ENCODE measurements around the gene BABAM1. TPM values are rescaled to one million over a fixed set of nuclear protein-coding genes. Genes with fewer than 3 reads are reported as not detected.

The BABAM1 gene
- total and polyA plus RNA-seq, 2 of the 4 experiments (the other 2 are of a cell fraction) = 95.1 to 101 TPM

- in situ Hi-C loops (cut with MboI; ENCODE audit: low sequenced_read_pairs) = loop anchor here (5.0 to 10.0 kb wide), 2 partner anchors 82 to 214 kb away; no protein-coding TSS in a partner anchor
- no peak for ATAC-seq (ENCODE audit: low read depth)
- no peak overlapping the region for H2AK5ac ChIP-seq (ENCODE audit: low read depth, low read length)
- no peak overlapping the region for H3K56ac ChIP-seq (ENCODE audit: extremely low read depth, insufficient read depth, low read length)
- no TSS peak for BruUV-seq (replicated peaks)
- no peak overlapping the region for H3K27ac ChIP-seq (ENCODE audit: insufficient read depth, low read length)
- H4K8ac ChIP-seq (ENCODE audit: low read depth in 2 of 2, low read length in 2 of 2) = no peak overlapping the region
- no peak overlapping the region for H3K4me2 ChIP-seq (ENCODE audit: low read depth, low read length)
- no peak overlapping the region for H2AFZ ChIP-seq (replicated peaks; ENCODE audit: low read length, poor library complexity)
- no peak overlapping the region for H3K14ac ChIP-seq (replicated peaks; ENCODE audit: low read depth, low read length)
- H4K20me1 ChIP-seq (ENCODE audit: insufficient read depth, low read length) = no peaks in the 10 kb centered on the region
- no peak overlapping the region for H3K4me3 ChIP-seq (ENCODE audit: insufficient read depth, low read depth, low read length)
- peaks cover 2% of the 10 kb centered on the region; the same call in 1 of the 2 replicates for H3K4me1 ChIP-seq (ENCODE audit: control insufficient read depth, insufficient read depth, low read length)
- no peak overlapping the region for H2BK120ac ChIP-seq (ENCODE audit: low read depth, low read length)
- WGBS, 2 experiments (ENCODE audit: extremely low coverage in 2 of 2, insufficient read length in 1 of 2) = 99% methylated on average over 6 of the region's 9 CpGs; no CpG with 5 or more reads in 1 of the 2 experiments
- dilution Hi-C loops (cut with HindIII; ENCODE audit: low sequenced_read_pairs, unreplicated experiment) = no loop called here
- CTCF ChIA-PET = no interaction called here
- H2AK9ac ChIP-seq (replicated peaks; ENCODE audit: low read depth, low read length, poor library complexity) = no peak overlapping the region
- no peak overlapping the region for H4K5ac ChIP-seq (ENCODE audit: low read depth, low read length)
- H3K79me1 ChIP-seq (ENCODE audit: low read depth in 1 of 2, low read length in 2 of 2) = peaks cover 0 to 1% of the 10 kb centered on the region in 2 experiments; a peak in 1 of 4 replicates
- no peaks in the 10 kb centered on the region for H3K27me3 ChIP-seq (ENCODE audit: control insufficient read depth, insufficient read depth, low read length)
- POLR2A ChIA-PET (ENCODE audit: unreplicated experiment) = no interaction called here
- no peak overlapping the region for H4K91ac ChIP-seq (ENCODE audit: insufficient read depth, low read depth, low read length)
- no peak overlapping the region for H3K4ac ChIP-seq (ENCODE audit: low read depth, low read length)
- no peak overlapping the region for H3K23ac ChIP-seq (ENCODE audit: low read depth, low read length)
- H3K9ac ChIP-seq (ENCODE audit: low read depth, low read length) = no peak overlapping the region
- no peaks in the 10 kb centered on the region for H3K9me3 ChIP-seq (ENCODE audit: control insufficient read depth, insufficient read depth, low read length)
- no peak overlapping the region for H2BK15ac ChIP-seq (ENCODE audit: low read depth, low read length)
- intact Hi-C loops (cut with micrococcal nuclease) = loop anchor here (10.0 kb wide), 1 partner anchor 512 kb away; no protein-coding TSS in a partner anchor
- H3K18ac ChIP-seq (ENCODE audit: low read depth, low read length) = no peak overlapping the region
- TF ChIP-seq SMC3 (IDR thresholded peaks at IDR 0.05; ENCODE audit: low read depth, low read length) (no peak), RFX5 (IDR thresholded peaks at IDR 0.05; ENCODE audit: low read depth, low read length) (no peak), MXI1 (IDR thresholded peaks at IDR 0.05; ENCODE audit: borderline replicate concordance, low read depth, low read length) (no peak), CTCF (conservative IDR thresholded peaks at IDR 0.05; ENCODE audit: low read depth, low read length) (no peak), FOS (IDR thresholded peaks at IDR 0.05; ENCODE audit: low read depth, low read length) (no peak), BHLHE40 (IDR thresholded peaks at IDR 0.05; ENCODE audit: low read depth, low read length) (no peak)
- peaks cover 1% of the 10 kb centered on the region; the same call in 1 of the 2 replicates for H3K9me1 ChIP-seq (ENCODE audit: insufficient read depth, low read length)
- no peak overlapping the region for H2BK20ac ChIP-seq (ENCODE audit: low read depth, low read length)
- no peak for DNase-seq
- H3K36me3 ChIP-seq (ENCODE audit: control insufficient read depth, insufficient read depth, low read length) = no peaks in the 10 kb centered on the region
- no peak overlapping the region for H2BK5ac ChIP-seq (ENCODE audit: low read depth, low read length, poor library complexity, severe bottlenecking)
These were observed 19.5 kb downstream of the BABAM1 start for GRCh38 chr19:17286752-17287151.
